Neural progenitor cell (in vitro differentiated cells): ENCODE measurements around the gene PDCD1LG2.

Experiments used
- EZH2 ChIP-seq: fragments of 200-600 bp; sonication (generic); IDR thresholded peaks from 2 replicates; pipeline ENCODE4 v1.6.1; 2017; ENCODE audit warnings: antibody characterized with exemption, mild to moderate bottlenecking, moderate library complexity
- EZH2phosphoT487 ChIP-seq: fragments of 200-600 bp; sonication (generic); IDR thresholded peaks from 2 replicates; pipeline ENCODE4 v1.6.1; 2017; ENCODE audit warnings: antibody characterized with exemption
- TF ChIP-seq, protein P1 (sequence below): fragments of 200-600 bp; sonication (generic); IDR thresholded peaks from 2 replicates; pipeline ENCODE4 v1.5.1; 2017; ENCODE audit warnings: antibody characterized with exemption, mild to moderate bottlenecking

DNA sequence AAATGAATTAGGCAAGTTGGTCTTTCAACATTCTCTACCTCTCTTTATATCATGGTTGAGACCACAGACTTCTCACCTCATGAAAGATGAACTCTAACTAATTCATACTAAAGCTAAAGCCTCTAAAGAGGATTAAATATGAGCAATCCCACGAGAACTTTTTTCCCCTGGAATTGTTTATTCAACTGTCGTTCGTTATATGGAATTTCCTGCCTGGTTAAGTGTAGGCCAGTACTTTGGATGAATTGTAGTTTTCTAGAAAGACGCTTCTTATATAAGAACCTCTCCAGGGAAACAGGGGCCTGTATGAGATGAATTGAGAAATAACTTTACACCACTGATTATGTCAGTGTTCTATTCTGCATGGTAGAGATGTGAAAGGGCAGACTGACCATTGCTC lies 42.9 kb downstream of the PDCD1LG2 start:
- TF ChIP-seq, protein P1, sequence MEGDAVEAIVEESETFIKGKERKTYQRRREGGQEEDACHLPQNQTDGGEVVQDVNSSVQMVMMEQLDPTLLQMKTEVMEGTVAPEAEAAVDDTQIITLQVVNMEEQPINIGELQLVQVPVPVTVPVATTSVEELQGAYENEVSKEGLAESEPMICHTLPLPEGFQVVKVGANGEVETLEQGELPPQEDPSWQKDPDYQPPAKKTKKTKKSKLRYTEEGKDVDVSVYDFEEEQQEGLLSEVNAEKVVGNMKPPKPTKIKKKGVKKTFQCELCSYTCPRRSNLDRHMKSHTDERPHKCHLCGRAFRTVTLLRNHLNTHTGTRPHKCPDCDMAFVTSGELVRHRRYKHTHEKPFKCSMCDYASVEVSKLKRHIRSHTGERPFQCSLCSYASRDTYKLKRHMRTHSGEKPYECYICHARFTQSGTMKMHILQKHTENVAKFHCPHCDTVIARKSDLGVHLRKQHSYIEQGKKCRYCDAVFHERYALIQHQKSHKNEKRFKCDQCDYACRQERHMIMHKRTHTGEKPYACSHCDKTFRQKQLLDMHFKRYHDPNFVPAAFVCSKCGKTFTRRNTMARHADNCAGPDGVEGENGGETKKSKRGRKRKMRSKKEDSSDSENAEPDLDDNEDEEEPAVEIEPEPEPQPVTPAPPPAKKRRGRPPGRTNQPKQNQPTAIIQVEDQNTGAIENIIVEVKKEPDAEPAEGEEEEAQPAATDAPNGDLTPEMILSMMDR: no peak
- TF ChIP-seq EZH2 (no peak), EZH2phosphoT487 (no peak)
